Liver (tissue), 9 donors: ENCODE results near the gene RTL10. TPM values are rescaled to one million over a fixed set of nuclear protein-coding genes. Genes with fewer than 3 reads are reported as not detected.

Source experiments
- DNase-seq: peaks from one replicate; pipeline ENCODE4 v3.0.0-alpha.2; 2017; ENCODE audit warnings: low spot score
- H3K27ac ChIP-seq, 2 donors: one replicate each; pipeline ENCODE4 v1.7.0; 2013; ENCODE audit warnings: inconsistent platforms in 2 of 2, low read length in 2 of 2, control low read depth in 1 of 2, low read depth in 1 of 2, mild to moderate bottlenecking in 1 of 2
- H3K27me3 ChIP-seq, 4 donors: one replicate each; pipeline versions ENCODE4 v1.6.1 to v1.7.0; 2013; ENCODE audit warnings: low read length in 3 of 4, inconsistent platforms in 1 of 4, mild to moderate bottlenecking in 1 of 4, moderate library complexity in 1 of 4; ENCODE audit not compliant: control insufficient read depth in 4 of 4, insufficient read depth in 4 of 4
- H3K36me3 ChIP-seq, 4 donors: one replicate each; pipeline versions ENCODE4 v1.6.1 to v1.7.0; 2013; ENCODE audit warnings: low read length in 3 of 4, mild to moderate bottlenecking in 3 of 4, low read depth in 1 of 4, moderate library complexity in 1 of 4; ENCODE audit not compliant: control insufficient read depth in 4 of 4, insufficient read depth in 3 of 4
- H3K4me1 ChIP-seq, 4 donors: one replicate each; pipeline versions ENCODE4 v1.6.1 to v1.7.0; 2013; ENCODE audit warnings: low read length in 3 of 4, mild to moderate bottlenecking in 3 of 4, moderate library complexity in 1 of 4; ENCODE audit not compliant: control insufficient read depth in 4 of 4, insufficient read depth in 4 of 4
- H3K4me3 ChIP-seq, 3 donors: one replicate each; pipeline versions ENCODE4 v1.6.1 to v1.7.0; 2013; ENCODE audit warnings: low read length in 3 of 3, control low read depth in 1 of 3, low read depth in 1 of 3, mild to moderate bottlenecking in 1 of 3
- H3K9ac ChIP-seq, 2 donors: one replicate each; pipeline ENCODE4 v1.7.0; 2013; ENCODE audit warnings: low read length in 2 of 2, mild to moderate bottlenecking in 2 of 2, moderate library complexity in 2 of 2, control low read depth in 1 of 2, low read depth in 1 of 2
- H3K9me3 ChIP-seq, 4 donors: one replicate each; pipeline versions ENCODE4 v1.6.1 to v1.7.0; 2013; ENCODE audit warnings: low read length in 3 of 4; ENCODE audit not compliant: control insufficient read depth in 4 of 4
- ATF3 ChIP-seq: IDR thresholded peaks from 2 replicates; pipeline ENCODE4 v1.6.1; 2016; ENCODE audit warnings: antibody characterized with exemption
- CTCF ChIP-seq: fragments of 150-350 bp; IDR thresholded peaks from 2 replicates; pipeline ENCODE4 v1.5.1; 2017; ENCODE audit warnings: improper control_type of control experiment, low read depth, low read length; ENCODE audit not compliant: missing input control
- FOXA2 ChIP-seq: IDR thresholded peaks from 2 replicates; pipeline ENCODE4 v1.6.1; 2016; ENCODE audit warnings: antibody characterized with exemption
- GABPA ChIP-seq, 2 donors: IDR thresholded peaks in 1 of 2; conservative IDR thresholded peaks in 1 of 2; 2 replicates each; pipeline ENCODE4 v1.6.1; 2016; ENCODE audit warnings: antibody characterized with exemption in 2 of 2, mild to moderate bottlenecking in 1 of 2, moderate library complexity in 1 of 2
- HNF4A ChIP-seq, 2 donors: conservative IDR thresholded peaks; 2 replicates each; pipeline ENCODE4 v1.6.1; 2016; ENCODE audit warnings: antibody characterized with exemption in 2 of 2, mild to moderate bottlenecking in 2 of 2
- HNF4G ChIP-seq: IDR thresholded peaks from 2 replicates; pipeline ENCODE4 v1.6.1; 2016; ENCODE audit warnings: antibody characterized with exemption
- MAX ChIP-seq: IDR thresholded peaks from 2 replicates; pipeline ENCODE4 v1.6.1; 2016; ENCODE audit warnings: antibody characterized with exemption
- RAD21 ChIP-seq, 2 donors: IDR thresholded peaks; 2 replicates each; pipeline ENCODE4 v1.6.1; 2016; ENCODE audit warnings: antibody characterized with exemption in 2 of 2, mild to moderate bottlenecking in 2 of 2
- REST ChIP-seq: IDR thresholded peaks from 2 replicates; pipeline ENCODE4 v1.6.1; 2016; ENCODE audit warnings: antibody characterized with exemption, mild to moderate bottlenecking
- RXRA ChIP-seq, 2 donors: IDR thresholded peaks; 2 replicates each; pipeline ENCODE4 v1.6.1; 2017 to 2018; ENCODE audit warnings: antibody characterized with exemption in 2 of 2, mild to moderate bottlenecking in 1 of 2
- SP1 ChIP-seq: IDR thresholded peaks from 2 replicates; pipeline ENCODE4 v1.6.1; 2018; ENCODE audit warnings: antibody characterized with exemption, mild to moderate bottlenecking
- TAF1 ChIP-seq: conservative IDR thresholded peaks from 2 replicates; pipeline ENCODE4 v1.6.1; 2016; ENCODE audit warnings: antibody characterized with exemption, mild to moderate bottlenecking
- ZBTB33 ChIP-seq: IDR thresholded peaks from 2 replicates; pipeline ENCODE4 v1.6.1; 2016; ENCODE audit warnings: antibody characterized with exemption
- WGBS: extraction: QIAGEN DNeasy Blood & Tissue Kit; methylation state at CpG from one replicate; pipeline ENCODE4 v1.1.7; 2013; 5-methylcytosine and 5-hydroxymethylcytosine counted together
- polyA plus RNA-seq, 2 donors: library from polyadenylated mRNA; stranded (reverse) in 1 of 2; unstranded in 1 of 2; fragments of 200-250 nt in 1 of 2; fragments of >200 nt in 1 of 2; fragmentation: Nextera tagmentation in 1 of 2; extraction: Ambion mirVana in 1 of 2; gene quantifications; one replicate each; pipeline versions ENCODE4 v1.2.1 to v1.2.3, GENCODE V29; 2013 to 2015
- total RNA-seq, 2 donors: library from RNA; depleted of rRNA; stranded (reverse); fragments of >200 nt; gene quantifications; one replicate each; pipeline ENCODE4 v1.2.3, GENCODE V29; 2014
- donor health status: healthy.
- donor health status: healthy.
- donor health status: healthy.
- donor health status: healthy.
- donor health status: healthy.

The RTL10 gene
- total and polyA plus RNA-seq, 4 donors = 4.2 to 8.3 (median 7.4) TPM

- TF ChIP-seq REST (no peak), MAX (no peak), FOXA2 (no peak), CTCF (no peak), GABPA (IDR thresholded peaks at IDR 0.05 in 1 of 2, conservative IDR thresholded peaks at IDR 0.05 in 1 of 2) (no peak), SP1 (no peak), ZBTB33 (no peak), HNF4A (conservative IDR thresholded peaks at IDR 0.05) (no peak), ATF3 (no peak), HNF4G (no peak), RAD21 (IDR thresholded peaks at IDR 0.05) (no peak), RXRA (IDR thresholded peaks at IDR 0.05) (no peak), TAF1 (no peak)
- H3K9me3 ChIP-seq = no peaks in the 10 kb centered on the region
- no peak for DNase-seq
- H3K4me3 ChIP-seq = no peak overlapping the region
- H3K27me3 ChIP-seq = no peaks in the 10 kb centered on the region
- H3K36me3 ChIP-seq = no peaks in the 10 kb centered on the region
- no peak overlapping the region for H3K9ac ChIP-seq
- H3K27ac ChIP-seq = no peak overlapping the region
- 96% methylated on average over 36 of the region's 36 CpGs for WGBS
- H3K4me1 ChIP-seq = peaks cover 0 to 6% (median 1%) of the 10 kb centered on the region in 4 donors
Observed at GRCh38 chr22:19811811-19812771, 42.6 kb downstream of the RTL10 start.
